ENCODE measurements around the gene GPC5. TPM values are rescaled to one million over a fixed set of nuclear protein-coding genes. Genes with fewer than 3 reads are reported as not detected.

Gene GPC5
- total and polyA plus RNA-seq, 9 of the 15 experiments (the other 6 are each of a cell fraction or from before 2014, with no cell fraction given), result 0.18 to 0.27 TPM; not detected in 7

DNA sequence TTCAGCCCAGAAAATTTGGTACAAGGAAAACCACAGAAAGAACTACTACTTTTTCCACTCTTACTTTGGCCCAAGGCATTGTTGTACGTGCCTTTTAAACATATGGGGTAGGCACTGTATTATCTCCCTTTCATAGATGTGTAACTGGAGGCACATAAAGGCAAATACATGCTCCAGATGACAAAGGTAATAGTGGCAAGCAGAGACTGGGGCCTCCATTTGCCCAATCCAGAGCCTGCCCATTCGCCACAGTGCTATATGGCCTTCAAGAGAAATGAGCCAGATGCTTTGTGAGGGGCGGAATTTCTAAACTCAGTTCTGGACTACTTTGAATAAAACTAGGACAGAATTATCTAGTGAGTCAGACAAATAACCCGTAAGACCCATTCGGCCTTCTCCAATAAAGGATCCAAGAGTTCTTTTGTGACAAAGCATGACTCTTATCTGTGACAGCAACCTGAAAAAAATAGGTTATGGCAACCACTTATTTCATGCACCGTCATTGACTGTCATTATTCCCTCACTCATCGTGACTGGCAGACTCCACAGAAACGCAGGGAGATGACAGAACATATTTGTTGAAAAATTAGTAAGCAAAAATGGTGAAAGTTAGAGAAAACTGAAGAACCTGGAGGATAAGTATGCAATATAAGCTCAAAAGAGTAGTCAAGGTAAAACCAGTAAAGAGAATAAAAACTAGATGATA is 1116.2 kb downstream of the GPC5 start (continued):
- TF ChIP-seq, protein P1, sequence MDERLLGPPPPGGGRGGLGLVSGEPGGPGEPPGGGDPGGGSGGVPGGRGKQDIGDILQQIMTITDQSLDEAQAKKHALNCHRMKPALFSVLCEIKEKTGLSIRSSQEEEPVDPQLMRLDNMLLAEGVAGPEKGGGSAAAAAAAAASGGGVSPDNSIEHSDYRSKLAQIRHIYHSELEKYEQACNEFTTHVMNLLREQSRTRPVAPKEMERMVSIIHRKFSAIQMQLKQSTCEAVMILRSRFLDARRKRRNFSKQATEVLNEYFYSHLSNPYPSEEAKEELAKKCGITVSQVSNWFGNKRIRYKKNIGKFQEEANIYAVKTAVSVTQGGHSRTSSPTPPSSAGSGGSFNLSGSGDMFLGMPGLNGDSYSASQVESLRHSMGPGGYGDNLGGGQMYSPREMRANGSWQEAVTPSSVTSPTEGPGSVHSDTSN (CRISPR knock-in tag; IDR thresholded peaks at IDR 0.05; ENCODE audit: low read depth), result no peak
- TF ChIP-seq, protein P1 (tag; conservative IDR thresholded peaks at IDR 0.05; ENCODE audit: low read depth), result peak; percentile 51; the same call in 1 of the 2 replicates
- TF ChIP-seq SIRT6 (IDR thresholded peaks at IDR 0.05; ENCODE audit: low read depth, low read length) (no peak), EGR1 (conservative IDR thresholded peaks at IDR 0.05) (no peak), SAFB2 (IDR thresholded peaks at IDR 0.05; ENCODE audit: borderline replicate concordance, low read depth, low read length, severe bottlenecking) (no peak), SRSF3 (IDR thresholded peaks at IDR 0.05; ENCODE audit: insufficient read depth, low read length) (no peak), ZNF766 (CRISPR knock-in tag; conservative IDR thresholded peaks at IDR 0.05) (no peak), NFRKB (IDR thresholded peaks at IDR 0.05; ENCODE audit: low read depth) (no peak), MEF2A (IDR thresholded peaks at IDR 0.05; ENCODE audit: control insufficient read depth, low read depth, low read length) (no peak), KHSRP (IDR thresholded peaks at IDR 0.05) (no peak), RB1 (IDR thresholded peaks at IDR 0.05; ENCODE audit: low read depth) (no peak), GTF2E2 (tag; IDR thresholded peaks at IDR 0.05) (no peak)
- TF ChIP-seq, protein P2, sequence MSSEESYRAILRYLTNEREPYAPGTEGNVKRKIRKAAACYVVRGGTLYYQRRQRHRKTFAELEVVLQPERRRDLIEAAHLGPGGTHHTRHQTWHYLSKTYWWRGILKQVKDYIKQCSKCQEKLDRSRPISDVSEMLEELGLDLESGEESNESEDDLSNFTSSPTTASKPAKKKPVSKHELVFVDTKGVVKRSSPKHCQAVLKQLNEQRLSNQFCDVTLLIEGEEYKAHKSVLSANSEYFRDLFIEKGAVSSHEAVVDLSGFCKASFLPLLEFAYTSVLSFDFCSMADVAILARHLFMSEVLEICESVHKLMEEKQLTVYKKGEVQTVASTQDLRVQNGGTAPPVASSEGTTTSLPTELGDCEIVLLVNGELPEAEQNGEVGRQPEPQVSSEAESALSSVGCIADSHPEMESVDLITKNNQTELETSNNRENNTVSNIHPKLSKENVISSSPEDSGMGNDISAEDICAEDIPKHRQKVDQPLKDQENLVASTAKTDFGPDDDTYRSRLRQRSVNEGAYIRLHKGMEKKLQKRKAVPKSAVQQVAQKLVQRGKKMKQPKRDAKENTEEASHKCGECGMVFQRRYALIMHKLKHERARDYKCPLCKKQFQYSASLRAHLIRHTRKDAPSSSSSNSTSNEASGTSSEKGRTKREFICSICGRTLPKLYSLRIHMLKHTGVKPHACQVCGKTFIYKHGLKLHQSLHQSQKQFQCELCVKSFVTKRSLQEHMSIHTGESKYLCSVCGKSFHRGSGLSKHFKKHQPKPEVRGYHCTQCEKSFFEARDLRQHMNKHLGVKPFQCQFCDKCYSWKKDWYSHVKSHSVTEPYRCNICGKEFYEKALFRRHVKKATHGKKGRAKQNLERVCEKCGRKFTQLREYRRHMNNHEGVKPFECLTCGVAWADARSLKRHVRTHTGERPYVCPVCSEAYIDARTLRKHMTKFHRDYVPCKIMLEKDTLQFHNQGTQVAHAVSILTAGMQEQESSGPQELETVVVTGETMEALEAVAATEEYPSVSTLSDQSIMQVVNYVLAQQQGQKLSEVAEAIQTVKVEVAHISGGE (CRISPR knock-in tag; IDR thresholded peaks at IDR 0.05), result 0 out of 6 replicates have a peak, but pooled peaks of 1 of the 3 experiments have one; percentile 12
- TF ChIP-seq, protein P3, sequence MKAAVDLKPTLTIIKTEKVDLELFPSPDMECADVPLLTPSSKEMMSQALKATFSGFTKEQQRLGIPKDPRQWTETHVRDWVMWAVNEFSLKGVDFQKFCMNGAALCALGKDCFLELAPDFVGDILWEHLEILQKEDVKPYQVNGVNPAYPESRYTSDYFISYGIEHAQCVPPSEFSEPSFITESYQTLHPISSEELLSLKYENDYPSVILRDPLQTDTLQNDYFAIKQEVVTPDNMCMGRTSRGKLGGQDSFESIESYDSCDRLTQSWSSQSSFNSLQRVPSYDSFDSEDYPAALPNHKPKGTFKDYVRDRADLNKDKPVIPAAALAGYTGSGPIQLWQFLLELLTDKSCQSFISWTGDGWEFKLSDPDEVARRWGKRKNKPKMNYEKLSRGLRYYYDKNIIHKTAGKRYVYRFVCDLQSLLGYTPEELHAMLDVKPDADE (conservative IDR thresholded peaks at IDR 0.05; ENCODE audit: control insufficient read depth, low read depth, low read length), result no peak
- TF ChIP-seq, protein P4, sequence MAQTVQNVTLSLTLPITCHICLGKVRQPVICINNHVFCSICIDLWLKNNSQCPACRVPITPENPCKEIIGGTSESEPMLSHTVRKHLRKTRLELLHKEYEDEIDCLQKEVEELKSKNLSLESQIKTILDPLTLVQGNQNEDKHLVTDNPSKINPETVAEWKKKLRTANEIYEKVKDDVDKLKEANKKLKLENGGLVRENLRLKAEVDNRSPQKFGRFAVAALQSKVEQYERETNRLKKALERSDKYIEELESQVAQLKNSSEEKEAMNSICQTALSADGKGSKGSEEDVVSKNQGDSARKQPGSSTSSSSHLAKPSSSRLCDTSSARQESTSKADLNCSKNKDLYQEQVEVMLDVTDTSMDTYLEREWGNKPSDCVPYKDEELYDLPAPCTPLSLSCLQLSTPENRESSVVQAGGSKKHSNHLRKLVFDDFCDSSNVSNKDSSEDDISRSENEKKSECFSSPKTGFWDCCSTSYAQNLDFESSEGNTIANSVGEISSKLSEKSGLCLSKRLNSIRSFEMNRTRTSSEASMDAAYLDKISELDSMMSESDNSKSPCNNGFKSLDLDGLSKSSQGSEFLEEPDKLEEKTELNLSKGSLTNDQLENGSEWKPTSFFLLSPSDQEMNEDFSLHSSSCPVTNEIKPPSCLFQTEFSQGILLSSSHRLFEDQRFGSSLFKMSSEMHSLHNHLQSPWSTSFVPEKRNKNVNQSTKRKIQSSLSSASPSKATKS (CRISPR knock-in tag; IDR thresholded peaks at IDR 0.05), result no peak
- TF ChIP-seq, protein P5, sequence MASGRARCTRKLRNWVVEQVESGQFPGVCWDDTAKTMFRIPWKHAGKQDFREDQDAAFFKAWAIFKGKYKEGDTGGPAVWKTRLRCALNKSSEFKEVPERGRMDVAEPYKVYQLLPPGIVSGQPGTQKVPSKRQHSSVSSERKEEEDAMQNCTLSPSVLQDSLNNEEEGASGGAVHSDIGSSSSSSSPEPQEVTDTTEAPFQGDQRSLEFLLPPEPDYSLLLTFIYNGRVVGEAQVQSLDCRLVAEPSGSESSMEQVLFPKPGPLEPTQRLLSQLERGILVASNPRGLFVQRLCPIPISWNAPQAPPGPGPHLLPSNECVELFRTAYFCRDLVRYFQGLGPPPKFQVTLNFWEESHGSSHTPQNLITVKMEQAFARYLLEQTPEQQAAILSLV (tag; IDR thresholded peaks at IDR 0.05), result no peak
